Activated B cell treated with CpG ODN at 0.5 μM for 24 hours (primary cell): Measurements from ENCODE around the gene RELB. TPM values are rescaled to one million over a fixed set of nuclear protein-coding genes. Genes with fewer than 3 reads are reported as not detected.

ENCODE experiments used
- ATAC-seq: fragments of 200-7000 bp; cut with Tn5 transposase; one replicate; pipeline ENCODE4 v1.10.0; 2021; ENCODE audit warnings: low read depth, mild to moderate bottlenecking, moderate library complexity
- CTCF ChIA-PET: fragments of 350-600 bp; sonication (Branson Sonifier 250); formaldehyde crosslinking; loops from one replicate; lab custom pipeline; 2021; ENCODE audit warnings: antibody characterized with exemption; lab: Charles Lee
- POLR2A ChIA-PET: fragments of 350-600 bp; sonication (Branson Sonifier 250); formaldehyde crosslinking; loops from one replicate; lab custom pipeline; 2021; ENCODE audit warnings: antibody characterized with exemption; lab: Charles Lee
- DNase-seq: peaks from one replicate; pipeline ENCODE4 v3.0.0; 2022
- H3K27ac Mint-ChIP-seq: one replicate; pipeline ENCODE4 v1.8.0; 2020; ENCODE audit warnings: mixed read lengths
- H3K27me3 Mint-ChIP-seq: one replicate; pipeline ENCODE4 v1.8.0; 2021; ENCODE audit warnings: mixed read lengths
- H3K36me3 Mint-ChIP-seq: one replicate; pipeline ENCODE4 v1.8.0; 2021; ENCODE audit warnings: low read depth, mixed read lengths
- H3K4me1 Mint-ChIP-seq: one replicate; pipeline ENCODE4 v1.8.0; 2021; ENCODE audit warnings: mixed read lengths
- H3K4me3 Mint-ChIP-seq: one replicate; pipeline ENCODE4 v1.8.0; 2020; ENCODE audit warnings: mild to moderate bottlenecking, mixed read lengths
- H3K9me3 Mint-ChIP-seq: one replicate; pipeline ENCODE4 v1.8.0; 2020; ENCODE audit warnings: mixed read lengths
- CTCF ChIP-seq: fragments of 200-600 bp; IDR thresholded peaks from one replicate; pipeline ENCODE4 v1.8.0; 2022; ENCODE audit warnings: antibody characterized with exemption, mild to moderate bottlenecking
- intact Hi-C: fragments of 100-400 bp; cut with micrococcal nuclease; formaldehyde crosslinking; loops from one replicate; pipeline ENCODE4 v1.15.1; 2024
- total RNA-seq: library from RNA; stranded (reverse); gene quantifications from 2 replicates; pipeline ENCODE4 v1.2.3, GENCODE V29; 2022

RELB gene
- total RNA-seq, 1 donor from 2014 or later, result 135 TPM

GRCh38 chr19:45079911-45080370 is 78.7 kb downstream of the RELB start:
- TF ChIP-seq CTCF, result no peak
- intact Hi-C loops, result loop anchor here (5.0 to 10.0 kb wide), 3 partner anchors 328 to 785 kb away; partner anchors contain the start of genes FOXA3, PPM1N, RTN2 and SYMPK
- DNase-seq (no peak), ATAC-seq (no peak)
- ChIA-PET POLR2A (interaction anchor here (0.7 to 3.9 kb wide), 10 partner anchors 12 to 119 kb away, joined by 3 to 75 read pairs (median 4); partner anchors contain the start of genes BLOC1S3, PPP1R37 and RELB), CTCF (interaction anchor here (1.5 kb wide), 1 partner anchor 360 kb away, joined by 3 read pairs; no protein-coding TSS in a partner anchor)
- Mint-ChIP-seq H3K36me3 (peaks cover 30% of the 10 kb centered on the region), H3K4me3 (peak overlapping the region; percentile 97), H3K4me1 (peaks cover 54% of the 10 kb centered on the region), H3K9me3 (no peaks in the 10 kb centered on the region), H3K27me3 (no peaks in the 10 kb centered on the region), H3K27ac (peak overlapping the region; percentile 90)

- Mint-ChIP-seq H3K27ac (no peak overlapping the region), H3K4me3 (peak overlapping the region; percentile 36), H3K4me1 (peaks cover 42% of the 10 kb centered on the region), H3K9me3 (no peaks in the 10 kb centered on the region), H3K27me3 (no peaks in the 10 kb centered on the region), H3K36me3 (peaks cover 37% of the 10 kb centered on the region)
- ATAC-seq, result no peak
- intact Hi-C loops, result no loop called here
- CTCF ChIA-PET, result no interaction called here
- POLR2A ChIA-PET, result interaction anchor here (3.4 kb wide), 1 partner anchor 81 kb away, joined by 11 read pairs; the partner anchor contains the start of gene RELB
- no peak for DNase-seq
- TF ChIP-seq CTCF, result no peak
Measured at GRCh38 chr19:45082170-45082569, 80.9 kb downstream of the RELB start.

- Mint-ChIP-seq H3K27ac (no peak overlapping the region), H3K4me1 (peaks cover 20% of the 10 kb centered on the region), H3K27me3 (no peaks in the 10 kb centered on the region), H3K36me3 (peaks cover 44% of the 10 kb centered on the region), H3K9me3 (no peaks in the 10 kb centered on the region), H3K4me3 (no peak overlapping the region)
- ChIA-PET CTCF (no interaction called here), POLR2A (no interaction called here)
- DNase-seq (no peak), ATAC-seq (no peak)
- TF ChIP-seq CTCF, result no peak
- intact Hi-C loops, result no loop called here
Measured at GRCh38 chr19:45086480-45086879, 85.2 kb downstream of the RELB start.

GRCh38 chr19:45087531-45087930 is 86.3 kb downstream of the RELB start:
- peak overlapping the region; percentile 71 for H3K27ac Mint-ChIP-seq
- H3K27me3 Mint-ChIP-seq, result no peaks in the 10 kb centered on the region
- H3K4me3 Mint-ChIP-seq, result no peak overlapping the region
- TF ChIP-seq CTCF, result no peak
- H3K9me3 Mint-ChIP-seq, result no peaks in the 10 kb centered on the region
- H3K36me3 Mint-ChIP-seq, result peaks cover 39% of the 10 kb centered on the region
- DNase-seq, result no peak
- ATAC-seq, result no peak
- intact Hi-C loops, result no loop called here
- H3K4me1 Mint-ChIP-seq, result peaks cover 22% of the 10 kb centered on the region
- CTCF ChIA-PET, result no interaction called here
- POLR2A ChIA-PET, result interaction anchor here (1.1 kb wide), 1 partner anchor 91 kb away, joined by 5 read pairs; the partner anchor contains the start of genes BLOC1S3 and TRAPPC6A

Other genes with a start within 250 kb of the RELB start
- not detected in 2 replicates for gene CBLC, start 223.6 kb upstream of the RELB start, total RNA-seq
- gene BCAM, start 192.4 kb upstream of the RELB start, total RNA-seq, result not detected in 2 replicates
- gene NECTIN2, start 155.2 kb upstream of the RELB start, total RNA-seq, result 0.17 and 0.35 TPM in 2 replicates
- gene TOMM40, start 110.2 kb upstream of the RELB start, total RNA-seq, result 80.6 and 81.7 TPM in 2 replicates
- not detected in 2 replicates for gene APOE, start 95.7 kb upstream of the RELB start, total RNA-seq
- gene APOC1, start 86.9 kb upstream of the RELB start, total RNA-seq, result 1.2 and 1.7 TPM in 2 replicates
- gene APOC4, start 59.2 kb upstream of the RELB start, total RNA-seq, result not detected in 2 replicates
- gene APOC2, start 55.4 kb upstream of the RELB start, total RNA-seq, result not detected in 2 replicates
- 87.0 and 92.1 TPM in 2 replicates for gene CLPTM1, start 46.1 kb upstream of the RELB start, total RNA-seq
- 133 and 172 TPM in 2 replicates for gene CLASRP, start 37.6 kb downstream of the RELB start, total RNA-seq
- gene ZNF296, start 75.0 kb downstream of the RELB start, total RNA-seq, result 27.8 and 28.0 TPM in 2 replicates
- gene GEMIN7, start 77.8 kb downstream of the RELB start, total RNA-seq, result 37.0 and 38.7 TPM in 2 replicates
- 18.8 and 27.2 TPM in 2 replicates for gene PPP1R37, start 91.7 kb downstream of the RELB start, total RNA-seq
- 0.11 and 0.12 TPM in 2 replicates for gene NKPD1, start 159.5 kb downstream of the RELB start, total RNA-seq
- 51.8 and 56.0 TPM in 2 replicates for gene TRAPPC6A, start 176.8 kb downstream of the RELB start, total RNA-seq
- gene BLOC1S3, start 177.3 kb downstream of the RELB start, total RNA-seq, result 15.6 and 16.5 TPM in 2 replicates
- not detected in 2 replicates for gene EXOC3L2, start 243.9 kb downstream of the RELB start, total RNA-seq
- gene MARK4, start 249.8 kb downstream of the RELB start, total RNA-seq, result 26.0 and 28.0 TPM in 2 replicates